Measurements from ENCODE around the gene GABPB1.

GABPB1 gene

DNA sequence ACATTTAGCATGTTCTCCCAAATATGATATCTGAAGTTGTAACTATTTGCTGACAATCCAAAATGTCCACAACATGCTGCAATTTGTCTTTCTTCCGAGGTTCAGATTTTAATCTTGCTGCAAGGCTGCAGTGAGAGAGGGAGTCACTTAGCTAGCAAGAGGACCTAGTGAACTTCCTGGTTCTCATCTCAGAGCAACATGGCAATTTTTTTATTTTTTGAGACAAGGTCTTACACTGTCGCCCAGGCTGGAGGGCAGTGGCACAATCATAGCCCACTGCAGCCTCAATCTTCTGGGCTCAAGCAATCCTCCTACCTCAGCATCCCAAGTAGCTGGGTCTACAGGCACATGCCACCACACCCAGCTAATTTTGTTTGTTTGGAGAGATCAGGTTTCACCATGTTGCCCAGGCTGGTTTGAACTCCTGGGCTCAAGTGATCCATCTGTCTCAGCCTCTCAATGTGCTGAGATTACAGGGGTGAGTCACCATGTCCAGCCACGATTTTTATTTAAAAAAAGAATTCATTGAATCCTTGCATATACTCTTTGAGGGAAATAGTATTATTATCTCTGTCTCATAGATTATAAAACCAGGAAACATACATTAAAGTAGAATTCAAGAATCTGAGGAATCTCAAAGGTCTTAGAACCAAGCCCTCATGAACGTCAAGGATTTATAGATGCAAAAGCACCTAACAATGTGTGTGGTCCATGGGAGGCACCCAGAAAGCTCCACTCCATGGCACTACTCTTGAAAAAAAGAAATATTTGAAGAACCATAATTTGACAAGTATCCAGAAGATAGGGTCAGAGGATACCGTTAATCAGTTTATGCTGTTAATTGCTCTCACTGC lies 98.6 kb downstream of the GABPB1 start:
- no peak for DNase-seq (ENCODE audit: low read depth)

GRCh38 chr15:50252556-50252955 lies 102.4 kb downstream of the GABPB1 start:
- no peak overlapping the region for H3K4me3 ChIP-seq (ENCODE audit: low read depth, low read length)
- DNase-seq (ENCODE audit: low read depth) = no peak
- no peak for TF ChIP-seq CTCF (IDR thresholded peaks at IDR 0.05; ENCODE audit: control insufficient read depth, extremely low read depth, insufficient read depth)

More for the DNA sequence above, 98.6 kb downstream of the GABPB1 start:
- H3K4me3 ChIP-seq (ENCODE audit: low read depth, low read length) = no peak overlapping the region
- TF ChIP-seq CTCF (IDR thresholded peaks at IDR 0.05; ENCODE audit: control insufficient read depth, extremely low read depth, insufficient read depth) = no peak

DNA sequence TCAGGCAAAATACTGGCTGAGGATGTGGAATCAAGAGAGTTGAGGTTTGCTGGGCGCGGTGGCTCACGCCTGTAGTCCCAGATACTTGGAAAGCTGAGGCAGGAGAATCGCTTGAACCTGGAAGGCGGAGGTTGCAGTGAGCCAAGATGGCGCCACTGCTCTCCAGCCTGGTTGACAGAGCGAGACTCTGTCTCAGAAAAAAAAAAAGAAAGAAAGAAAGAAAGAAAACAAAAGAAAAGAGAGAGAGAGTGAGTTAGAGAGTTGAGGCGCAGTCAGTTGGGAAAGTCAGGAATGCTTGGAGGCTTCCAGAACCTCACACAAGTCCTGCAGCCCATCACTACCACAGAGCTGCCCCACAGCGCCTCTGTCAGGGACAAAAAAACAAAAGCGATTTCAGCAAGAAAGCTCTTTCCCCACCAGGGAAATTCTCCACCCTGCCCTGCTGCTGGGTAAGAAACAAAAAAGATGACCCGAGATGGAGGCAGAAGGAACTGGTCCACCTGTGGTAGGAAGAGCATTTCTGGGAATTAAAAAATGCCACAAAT lies 103.3 kb downstream of the GABPB1 start:
- no peak for TF ChIP-seq CTCF (IDR thresholded peaks at IDR 0.05; ENCODE audit: control insufficient read depth, extremely low read depth, insufficient read depth)
- no peak for DNase-seq (ENCODE audit: low read depth)

DNA sequence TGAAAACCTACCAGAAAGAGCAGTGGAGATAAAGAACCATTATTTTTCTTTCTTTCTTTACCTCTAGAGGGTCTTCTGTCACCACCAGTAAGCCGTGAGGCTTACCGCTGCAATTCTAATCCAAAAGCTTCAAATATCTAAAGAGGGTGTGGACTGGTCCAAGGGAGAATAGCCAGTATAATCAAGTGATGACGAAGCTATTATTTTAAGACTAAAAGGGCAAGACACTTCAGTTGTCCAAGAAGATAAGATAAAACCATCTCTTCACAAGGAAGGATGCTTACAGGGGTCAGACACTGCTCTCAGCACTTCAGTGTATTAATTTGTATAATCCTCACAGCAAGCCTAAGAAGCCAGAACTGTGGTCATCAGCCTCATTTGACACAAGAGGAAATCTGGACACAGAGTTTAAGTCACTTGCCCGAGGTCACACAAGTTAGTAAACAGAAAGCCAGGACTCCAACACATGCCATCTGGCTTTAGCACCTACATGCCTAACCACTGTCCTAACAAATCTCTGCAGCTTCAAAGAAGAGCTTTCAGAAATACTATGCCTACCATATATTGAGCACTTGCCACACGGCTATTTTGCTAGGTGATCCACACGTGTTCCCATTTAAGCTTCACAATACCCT lies 104.1 kb downstream of the GABPB1 start:
- DNase-seq (ENCODE audit: low read depth) = no peak
- no peak for TF ChIP-seq CTCF (IDR thresholded peaks at IDR 0.05; ENCODE audit: control insufficient read depth, extremely low read depth, insufficient read depth)
- no peak overlapping the region for H3K4me3 ChIP-seq (ENCODE audit: low read depth, low read length)

More for the DNA sequence above, 103.3 kb downstream of the GABPB1 start:
- H3K4me3 ChIP-seq (ENCODE audit: low read depth, low read length) = no peak overlapping the region

GRCh38 chr15:50249704-50250103 lies 105.3 kb downstream of the GABPB1 start:
- no peak for TF ChIP-seq CTCF (IDR thresholded peaks at IDR 0.05; ENCODE audit: control insufficient read depth, extremely low read depth, insufficient read depth)
- H3K4me3 ChIP-seq (ENCODE audit: low read depth, low read length) = no peak overlapping the region
- no peak for DNase-seq (ENCODE audit: low read depth)

DNA sequence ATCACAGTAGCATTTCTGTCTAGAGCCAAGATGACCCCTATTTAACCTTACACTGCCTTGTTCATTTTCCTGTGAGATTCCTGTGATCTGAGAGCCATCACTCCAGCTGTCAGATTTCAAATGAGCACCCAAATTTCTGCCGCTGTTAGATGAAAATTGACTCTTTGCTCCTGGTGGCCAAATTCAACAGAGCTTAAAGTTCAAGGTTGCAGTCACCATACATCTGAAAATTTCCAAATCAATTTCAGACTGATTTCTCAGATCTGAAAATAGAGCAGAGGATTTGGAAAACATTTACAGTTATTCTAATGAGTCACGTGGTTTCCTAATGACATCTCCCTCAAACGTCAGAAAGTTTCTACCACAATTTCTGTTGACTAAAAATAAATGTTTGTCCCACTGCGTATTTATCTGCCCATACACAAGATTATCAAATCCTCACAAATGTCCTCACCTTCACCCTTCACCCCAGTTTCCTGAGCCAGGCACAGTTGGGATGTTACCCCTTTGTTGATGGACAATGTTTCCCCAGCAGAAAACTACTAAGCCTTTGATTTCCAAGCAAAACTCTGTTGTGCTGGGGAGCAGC lies 105.9 kb downstream of the GABPB1 start:
- no peak for TF ChIP-seq CTCF (IDR thresholded peaks at IDR 0.05; ENCODE audit: control insufficient read depth, extremely low read depth, insufficient read depth)
- no peak for DNase-seq (ENCODE audit: low read depth)
- H3K4me3 ChIP-seq (ENCODE audit: low read depth, low read length) = no peak overlapping the region
